GM21526 (cell line): ENCODE results near the gene ASIC3.

Experiments used
- ATAC-seq: cut with Tn5 transposase; IDR thresholded peaks from one replicate; pipeline ENCODE4 v1.9.1; 2021; ENCODE audit warnings: moderate library complexity; ENCODE audit not compliant: unreplicated experiment, low FRiP score

ASIC3 gene

DNA sequence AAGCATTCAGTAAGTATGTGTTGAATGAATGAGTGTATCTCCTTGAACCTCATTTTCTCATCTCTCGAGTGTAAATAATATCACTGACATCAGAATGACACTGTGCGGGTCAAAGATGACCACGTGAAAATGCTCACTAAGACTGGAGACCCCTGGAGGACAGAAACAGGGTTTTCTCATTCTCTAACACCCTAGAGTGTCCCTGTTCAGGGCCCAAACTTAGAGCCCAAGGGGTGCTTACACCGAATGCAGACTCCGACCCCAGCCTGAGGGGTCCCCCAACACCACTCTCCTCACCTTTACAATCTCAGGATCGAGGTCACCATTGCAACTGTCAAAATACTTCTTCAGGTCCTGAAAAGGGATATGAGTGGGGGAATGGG is 7.9 kb downstream of the ASIC3 start:
- no peak for ATAC-seq

DNA sequence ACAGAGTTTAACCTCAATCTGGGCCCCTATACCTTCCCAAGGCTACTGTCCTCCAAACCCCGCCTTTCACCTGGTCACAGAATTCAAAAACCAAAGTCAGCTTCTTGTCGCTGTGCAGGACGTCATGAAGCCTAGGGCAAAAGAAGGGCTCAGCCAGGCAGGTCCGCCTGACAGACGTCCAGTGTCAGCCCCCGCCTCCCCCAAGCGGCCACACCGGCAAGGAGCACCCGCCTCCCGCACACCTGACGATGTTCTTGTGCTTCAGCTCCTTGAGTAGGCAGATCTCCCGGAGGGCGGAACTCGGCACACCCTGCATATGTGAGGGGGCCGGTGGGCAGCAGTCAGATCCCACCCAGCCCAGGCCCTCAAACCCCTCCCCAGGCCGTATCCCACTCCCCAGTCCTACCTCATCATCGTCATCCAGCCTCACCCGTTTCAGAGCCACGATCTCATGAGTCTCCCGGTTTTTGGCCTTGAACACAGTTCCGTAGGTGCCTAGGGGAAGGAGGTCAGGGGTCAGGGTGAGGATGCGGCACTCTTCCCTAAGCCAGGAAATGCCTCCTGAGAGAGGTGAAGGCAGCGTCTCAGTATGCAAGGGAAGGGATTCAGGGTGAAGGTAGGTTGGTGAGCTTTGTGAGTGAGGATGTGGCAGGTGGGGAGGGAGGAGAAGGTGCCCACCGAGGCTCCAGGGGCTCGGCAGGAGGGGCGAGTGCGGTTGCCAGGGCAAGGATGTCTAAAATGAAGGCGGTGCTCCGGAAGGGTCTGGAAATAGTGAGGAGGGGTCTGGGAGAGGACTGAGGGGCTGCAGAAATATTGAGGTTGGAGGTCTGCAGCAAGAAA is 8.6 kb downstream of the ASIC3 start:
- ATAC-seq: no peak

DNA sequence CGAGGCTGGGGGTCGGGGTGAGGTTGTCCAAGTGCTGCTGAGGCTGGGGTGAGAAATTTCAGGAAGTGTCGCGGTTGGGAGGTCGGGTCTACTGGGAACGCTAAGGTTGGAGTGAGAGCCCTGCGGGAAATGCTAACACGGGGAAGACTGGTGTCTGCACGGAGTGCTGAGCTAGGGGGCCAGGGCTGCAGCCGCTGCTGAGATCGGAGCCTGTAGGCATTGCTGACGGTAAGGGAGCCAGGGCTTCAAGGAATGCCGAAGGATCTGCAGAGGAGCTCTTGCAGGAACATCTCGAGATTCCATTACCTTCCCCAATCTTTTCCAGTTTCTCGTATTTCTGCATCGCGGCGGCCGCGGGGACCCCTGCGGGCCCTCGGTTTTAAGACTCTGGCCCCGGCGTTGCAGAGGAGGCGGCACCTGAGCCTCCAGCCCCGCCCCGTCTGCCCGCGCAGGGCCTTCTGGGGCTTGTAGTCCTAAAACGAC is 9.2 kb downstream of the ASIC3 start, which contains the start of gene CDK5:
CDK5 (minus strand) TSS at position 392 of the 483 bp plus-strand sequence; CDS start at position 343, 49 bp downstream.
- ATAC-seq: peak; percentile 16

DNA sequence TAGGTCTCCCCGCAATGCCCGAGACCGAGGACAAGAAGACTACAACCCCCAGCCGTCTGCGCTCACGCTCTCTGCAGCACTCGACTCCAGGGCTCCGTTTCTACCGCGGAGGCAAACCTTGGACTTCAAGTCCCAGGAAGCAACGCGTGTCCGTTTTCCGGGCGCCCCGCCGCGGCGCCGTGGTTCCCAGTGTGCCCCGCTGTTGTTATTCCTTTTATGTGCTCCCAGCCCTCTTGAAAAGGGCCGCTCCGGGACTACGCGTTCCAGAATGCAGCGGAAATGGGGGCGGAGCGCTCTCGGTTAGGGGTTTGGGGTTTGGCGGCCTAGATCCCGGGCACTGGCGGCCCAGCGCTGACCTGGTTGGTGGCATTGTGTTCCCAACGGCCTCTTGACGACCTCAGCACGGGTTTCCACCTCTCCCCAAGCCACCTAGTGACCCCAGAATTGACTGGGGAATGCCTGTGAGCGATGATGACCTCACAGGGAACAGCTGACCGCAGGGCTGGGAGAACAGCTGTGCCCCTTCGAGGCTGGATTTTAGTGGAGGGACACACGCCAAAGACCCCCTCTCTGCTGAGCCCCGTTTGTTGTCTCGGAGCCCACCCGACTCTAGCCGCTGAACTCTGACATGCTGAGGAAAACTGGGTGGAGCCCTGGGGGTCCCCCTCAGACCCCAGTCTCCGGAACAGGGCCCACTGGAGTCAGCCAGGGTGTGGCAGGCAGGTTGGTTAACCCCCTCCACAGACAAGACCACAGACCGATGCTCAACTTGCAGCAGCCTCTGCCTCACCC is 9.9 kb downstream of the ASIC3 start:
- peak; percentile 87 for ATAC-seq

DNA sequence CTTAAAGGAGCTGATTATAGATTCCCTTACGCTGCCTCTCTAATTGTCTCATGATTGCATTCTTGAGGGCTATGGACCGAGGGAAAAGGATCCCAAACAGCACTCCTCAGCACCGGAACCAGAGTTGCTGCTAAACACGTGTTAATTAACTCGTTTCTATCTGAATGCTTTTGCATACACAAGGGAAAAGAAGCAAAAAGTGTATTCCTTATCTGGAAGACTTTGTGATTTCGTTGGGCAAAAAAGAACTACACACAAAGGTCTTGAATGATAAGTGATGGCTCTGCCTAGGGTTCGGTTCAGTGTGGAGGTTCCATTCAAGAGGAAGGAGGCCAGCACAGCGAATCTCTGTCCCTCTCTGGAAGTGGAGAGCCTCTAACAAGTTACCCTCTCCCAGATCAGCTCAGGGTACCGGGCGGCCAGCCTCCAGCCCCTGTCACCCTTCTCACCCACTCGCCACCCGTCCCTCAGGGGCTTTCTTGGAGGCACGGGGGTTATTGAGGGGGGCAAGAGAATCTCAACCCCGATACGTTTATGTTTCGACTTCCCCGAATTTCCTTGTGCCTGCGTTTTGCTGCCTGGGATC is 10.5 kb downstream of the ASIC3 start:
- ATAC-seq: no peak

DNA sequence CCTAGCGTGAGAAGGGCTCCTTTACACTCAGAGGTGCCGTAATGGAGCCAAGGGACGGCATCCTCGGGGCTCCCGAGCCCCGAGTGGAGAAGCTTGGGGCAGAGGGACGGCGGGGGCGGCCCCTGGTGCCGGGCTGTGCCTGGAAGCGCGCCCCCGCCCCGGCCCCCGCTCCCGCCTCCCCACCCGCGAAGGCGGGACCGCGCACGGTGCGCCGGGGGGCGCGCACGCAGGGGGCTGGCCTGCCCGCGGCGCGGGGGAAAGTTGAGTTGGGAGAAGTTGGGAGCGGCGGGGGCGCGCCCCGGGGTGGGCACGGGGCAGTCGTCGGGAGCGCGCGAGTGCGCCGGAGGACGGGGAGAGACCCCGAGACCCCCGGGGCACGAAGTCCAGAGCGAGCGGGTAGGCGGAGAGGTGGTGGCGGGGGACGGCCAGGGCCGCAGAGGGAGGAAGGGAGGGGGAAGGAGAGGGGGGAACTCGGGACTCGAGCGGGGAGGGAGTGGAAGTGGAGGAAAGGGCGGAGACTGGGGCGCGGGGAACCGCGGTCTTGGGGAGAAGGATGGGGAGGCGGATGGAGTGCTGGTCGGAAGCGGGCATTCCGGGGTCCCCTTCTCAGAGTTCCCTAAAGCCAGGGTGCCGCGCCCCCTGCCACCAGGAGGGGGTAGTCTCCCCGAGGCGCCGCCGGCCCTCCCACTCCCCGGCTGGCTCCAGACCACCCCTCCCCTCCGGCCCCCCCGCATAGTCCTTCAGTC is 11.2 kb downstream of the ASIC3 start, which contains the start of gene SLC4A2:
SLC4A2 (plus strand) TSS at position 223 of the 746 bp plus-strand sequence. CDS start 2,399 bp downstream, outside the sequence.
- ATAC-seq: peak; percentile 29

DNA sequence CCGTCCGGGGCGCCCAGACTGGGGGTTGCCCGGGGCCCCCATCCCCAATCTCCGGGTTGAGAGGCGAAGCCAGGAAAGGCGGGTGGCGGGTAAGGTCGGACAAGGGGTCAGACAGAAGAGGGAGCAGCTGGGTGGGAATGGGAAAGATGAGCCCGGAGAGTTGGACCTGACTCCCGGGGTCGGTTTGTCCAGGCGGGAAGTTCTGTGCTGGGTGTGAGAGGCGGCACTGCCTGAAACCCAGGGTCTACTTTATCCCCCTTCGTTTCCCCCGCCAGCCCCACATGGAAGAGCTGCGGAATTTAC is 11.7 kb downstream of the ASIC3 start:
- no peak for ATAC-seq

DNA sequence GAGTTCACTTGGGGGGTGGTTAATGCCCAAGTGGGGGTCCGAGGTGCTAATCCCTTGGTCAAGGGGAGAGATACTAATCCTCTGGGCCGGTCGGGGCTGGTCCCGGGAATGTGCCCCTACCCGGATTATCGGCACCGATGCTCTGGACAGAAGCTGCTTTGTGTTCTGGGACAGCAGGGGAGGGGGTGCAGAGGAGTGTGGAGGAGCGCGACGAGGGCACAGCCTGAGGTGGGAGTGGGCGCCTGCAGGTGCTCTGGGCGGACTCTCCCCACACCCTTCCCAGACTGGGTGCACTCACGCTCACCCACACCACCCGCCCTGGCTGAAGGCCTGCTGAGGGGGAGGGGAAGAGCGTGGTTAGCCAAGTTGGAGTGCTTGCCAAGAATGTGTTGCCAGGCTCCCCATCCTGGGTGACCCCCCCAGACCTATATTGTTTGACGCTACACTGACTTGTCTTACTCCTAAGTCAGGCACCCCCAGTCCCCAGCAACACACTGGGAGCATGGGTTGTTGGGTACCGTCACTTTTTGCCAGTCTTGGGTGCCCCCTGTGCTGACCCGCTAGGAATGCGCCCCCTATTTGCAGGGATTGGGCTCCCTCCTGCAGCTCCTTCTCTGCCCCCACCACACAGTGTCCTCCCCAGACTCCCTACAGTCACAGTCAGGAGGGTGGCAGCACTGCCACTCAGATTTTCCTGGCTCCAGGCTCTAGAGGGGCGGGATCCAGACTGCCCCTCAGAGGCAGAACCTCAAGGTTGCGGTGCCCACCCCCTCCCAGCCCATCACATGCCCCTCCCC is 12.3 kb downstream of the ASIC3 start:
- ATAC-seq: no peak

DNA sequence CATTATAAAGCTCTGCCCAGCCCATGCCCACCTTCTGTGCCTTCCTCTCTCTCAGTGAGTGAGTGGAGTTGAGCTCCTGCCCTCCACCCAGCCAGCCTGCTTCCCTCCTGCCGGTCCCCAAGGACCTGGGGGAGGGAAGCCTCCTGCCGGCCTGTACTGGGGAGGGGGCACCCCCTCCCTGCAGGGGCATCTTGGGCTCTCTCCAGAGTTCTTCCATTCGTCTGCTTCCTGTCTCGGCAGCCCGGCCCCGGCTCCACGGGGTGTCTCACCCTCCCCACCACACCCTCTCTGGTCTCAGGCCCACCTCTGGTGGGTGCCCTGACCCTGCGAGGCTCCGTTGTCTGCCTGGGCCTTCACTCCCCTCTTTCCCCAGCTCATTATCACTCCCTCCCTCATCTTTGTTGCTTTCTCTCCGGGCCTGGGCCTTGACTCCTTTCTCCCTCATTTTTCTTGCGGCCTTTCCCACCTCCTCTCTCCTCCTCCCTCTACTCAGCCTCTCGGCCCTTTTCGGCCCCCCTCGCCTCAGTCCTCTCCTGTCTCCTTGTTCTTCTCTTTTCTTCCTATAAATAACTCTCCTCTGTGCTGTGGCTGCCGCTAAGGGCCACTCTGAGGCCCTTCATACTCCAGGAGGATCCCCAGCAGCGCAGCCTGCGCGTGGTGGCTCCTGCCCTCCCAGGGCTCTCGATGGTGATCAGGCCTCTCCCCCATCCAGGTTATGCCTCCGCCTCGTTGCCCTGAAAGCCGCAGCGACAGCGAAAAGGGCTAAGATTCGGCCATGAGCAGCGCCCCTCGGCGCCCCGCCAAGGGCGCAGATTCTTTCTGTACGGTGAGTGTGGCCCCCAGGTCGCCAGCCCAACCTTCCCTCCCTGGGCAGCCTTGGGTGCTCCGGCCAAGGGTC is 13.1 kb downstream of the ASIC3 start:
- no peak for ATAC-seq

DNA sequence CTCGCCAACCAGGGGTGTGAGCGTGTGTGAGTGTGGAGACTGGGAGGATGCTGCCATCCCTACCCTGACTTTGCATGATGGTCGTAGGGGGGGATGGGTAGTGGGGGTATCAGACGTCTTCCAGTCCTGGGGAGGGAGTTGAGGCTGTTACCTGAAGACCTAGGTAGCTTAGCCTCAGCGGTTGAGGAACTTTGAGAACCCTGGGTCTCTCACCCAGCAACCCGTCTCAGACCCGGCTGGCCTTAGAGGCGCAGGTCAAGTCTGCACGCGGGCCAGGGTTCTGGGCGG is 13.7 kb downstream of the ASIC3 start:
- no peak for ATAC-seq

DNA sequence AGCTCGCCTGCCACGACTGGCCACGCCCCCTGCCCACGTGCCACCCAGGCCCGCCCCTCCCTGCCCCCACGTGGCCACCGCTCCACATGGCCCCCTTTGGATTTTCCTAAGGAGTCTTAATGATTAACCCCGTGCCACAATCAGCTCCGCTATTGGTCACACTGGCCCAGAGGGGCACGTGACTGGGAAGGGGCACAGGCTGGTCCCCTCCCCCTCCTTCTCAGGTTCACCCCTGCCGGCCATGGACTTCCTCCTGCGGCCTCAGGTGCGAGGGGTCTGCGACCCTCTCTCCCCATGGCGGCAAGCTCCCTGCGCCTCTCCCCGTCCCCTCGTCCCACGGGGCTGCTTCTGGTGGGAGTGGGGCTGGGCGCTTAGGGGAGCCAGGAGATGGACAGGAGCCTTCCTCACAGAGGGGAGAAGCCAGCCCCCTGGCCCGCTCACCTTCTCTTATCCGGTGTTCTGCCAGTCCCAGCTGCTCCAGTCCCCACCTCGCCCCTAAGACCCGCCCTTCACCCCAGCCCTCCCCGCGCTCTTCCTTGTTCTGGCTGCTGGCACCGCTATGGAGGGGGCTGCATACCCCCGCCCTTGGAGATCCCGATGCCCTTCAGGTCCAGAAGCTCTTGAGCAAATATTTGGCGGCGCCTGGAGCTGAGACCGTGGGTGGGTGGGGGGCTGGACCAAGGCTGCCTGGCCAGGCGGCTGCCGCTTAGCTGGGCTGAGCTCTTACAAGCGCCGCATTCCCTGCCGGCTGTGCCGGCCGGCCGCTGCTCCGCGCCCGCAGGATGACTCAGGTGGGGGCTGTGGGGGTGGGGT is 14.3 kb downstream of the ASIC3 start:
- no peak for ATAC-seq

DNA sequence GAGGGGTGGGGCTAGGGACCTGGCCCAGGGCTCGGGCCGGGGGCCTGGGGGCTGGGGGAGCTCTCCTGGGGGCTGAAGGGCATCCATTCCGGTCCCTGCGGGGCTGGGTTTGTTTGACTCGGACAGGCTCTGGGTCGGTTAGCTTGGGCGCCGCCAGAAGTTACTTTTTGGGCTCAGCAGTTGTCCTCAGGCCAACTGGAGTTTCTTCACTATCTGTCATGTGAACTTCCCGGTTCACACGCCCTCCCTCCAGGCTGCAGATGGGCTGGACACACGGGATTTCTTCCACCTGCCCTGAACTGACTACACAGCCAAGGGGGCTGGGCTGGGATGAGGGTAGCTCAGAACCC is 14.9 kb downstream of the ASIC3 start:
- ATAC-seq: no peak

DNA sequence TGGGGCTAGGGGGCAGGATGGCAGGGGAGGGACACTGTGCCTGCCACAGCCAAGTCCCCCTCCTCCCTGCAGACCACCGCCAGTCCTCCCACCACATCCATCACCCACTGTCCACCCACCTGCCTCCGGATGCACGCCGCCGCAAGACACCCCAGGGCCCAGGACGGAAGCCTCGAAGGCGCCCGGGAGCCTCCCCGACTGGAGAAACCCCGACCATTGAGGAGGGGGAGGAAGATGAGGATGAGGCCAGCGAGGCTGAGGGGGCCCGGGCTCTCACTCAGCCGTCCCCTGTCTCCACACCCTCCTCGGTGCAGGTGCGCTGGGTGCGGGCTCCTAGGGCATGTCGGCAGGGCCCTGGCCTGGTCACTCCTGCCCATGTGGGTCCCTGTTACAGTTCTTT is 16.1 kb downstream of the ASIC3 start:
- no peak for ATAC-seq

DNA sequence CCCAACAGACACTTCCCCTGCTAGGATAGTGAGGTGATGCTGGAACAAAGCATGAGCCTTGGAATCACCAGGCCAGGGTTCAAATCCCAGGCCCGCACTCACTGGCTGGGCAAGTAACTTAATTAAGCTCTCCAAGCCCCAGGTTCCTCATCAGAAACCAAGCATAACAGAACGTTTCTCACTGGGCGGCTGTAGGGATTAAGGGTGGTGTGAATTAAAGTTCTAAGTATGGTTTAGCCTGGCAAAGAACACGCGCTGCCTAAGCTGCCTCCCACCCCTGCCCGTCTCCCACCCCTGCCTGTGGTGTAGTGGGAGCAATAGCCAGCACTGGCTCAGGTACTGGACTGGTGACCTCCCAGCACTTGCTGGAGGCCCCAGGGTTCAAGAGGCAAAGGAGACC is 16.7 kb downstream of the ASIC3 start:
- ATAC-seq: no peak

DNA sequence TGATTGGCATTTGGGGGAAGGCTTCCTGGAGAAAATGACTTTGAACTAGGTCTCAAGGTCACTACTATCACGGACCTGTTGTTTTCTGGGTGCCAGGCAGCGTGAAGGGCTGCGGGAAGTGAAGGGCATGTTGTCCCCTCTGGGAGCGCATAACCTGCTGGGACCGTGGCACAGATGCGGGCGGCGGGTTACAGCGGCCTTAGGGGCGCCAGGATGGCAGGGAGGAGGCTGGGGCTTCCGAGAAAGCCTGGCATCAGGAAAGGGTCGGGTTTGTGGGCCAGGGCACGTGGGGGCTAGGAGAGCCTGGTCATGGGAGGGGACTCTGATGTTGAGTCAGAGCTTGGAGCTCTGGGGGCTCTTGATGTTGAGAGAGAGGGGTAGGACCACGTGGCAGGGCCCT is 17.2 kb downstream of the ASIC3 start:
- ATAC-seq: no peak

DNA sequence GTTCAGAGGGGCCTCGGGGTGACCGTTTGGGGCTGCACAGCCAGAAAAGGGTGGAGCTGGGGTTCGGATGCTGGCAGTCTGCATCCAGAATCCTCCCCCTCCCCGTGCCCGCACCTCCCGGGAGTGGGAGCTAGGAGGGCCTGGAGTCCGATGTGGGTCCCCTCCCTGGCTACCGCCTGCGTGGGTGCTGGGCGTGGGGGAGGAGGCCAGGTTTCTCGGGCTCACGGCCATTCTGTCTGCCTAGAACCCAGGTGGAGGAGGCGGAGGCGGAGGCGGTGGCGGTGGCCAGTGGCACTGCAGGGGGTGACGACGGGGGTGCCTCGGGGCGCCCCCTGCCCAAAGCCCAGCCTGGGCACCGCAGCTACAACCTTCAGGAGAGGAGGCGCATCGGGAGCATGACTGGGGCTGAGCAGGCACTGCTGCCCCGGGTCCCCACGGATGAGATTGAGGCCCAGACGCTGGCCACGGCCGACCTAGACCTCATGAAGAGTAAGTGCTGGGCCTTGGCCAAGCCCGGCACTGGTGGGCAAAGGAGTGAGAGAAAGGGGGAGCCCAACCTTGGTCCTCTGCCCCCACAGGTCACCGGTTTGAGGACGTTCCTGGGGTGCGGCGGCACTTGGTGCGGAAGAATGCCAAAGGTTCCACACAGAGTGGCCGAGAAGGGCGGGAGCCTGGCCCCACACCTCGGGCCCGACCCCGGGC is 18.1 kb downstream of the ASIC3 start:
- no peak for ATAC-seq

DNA sequence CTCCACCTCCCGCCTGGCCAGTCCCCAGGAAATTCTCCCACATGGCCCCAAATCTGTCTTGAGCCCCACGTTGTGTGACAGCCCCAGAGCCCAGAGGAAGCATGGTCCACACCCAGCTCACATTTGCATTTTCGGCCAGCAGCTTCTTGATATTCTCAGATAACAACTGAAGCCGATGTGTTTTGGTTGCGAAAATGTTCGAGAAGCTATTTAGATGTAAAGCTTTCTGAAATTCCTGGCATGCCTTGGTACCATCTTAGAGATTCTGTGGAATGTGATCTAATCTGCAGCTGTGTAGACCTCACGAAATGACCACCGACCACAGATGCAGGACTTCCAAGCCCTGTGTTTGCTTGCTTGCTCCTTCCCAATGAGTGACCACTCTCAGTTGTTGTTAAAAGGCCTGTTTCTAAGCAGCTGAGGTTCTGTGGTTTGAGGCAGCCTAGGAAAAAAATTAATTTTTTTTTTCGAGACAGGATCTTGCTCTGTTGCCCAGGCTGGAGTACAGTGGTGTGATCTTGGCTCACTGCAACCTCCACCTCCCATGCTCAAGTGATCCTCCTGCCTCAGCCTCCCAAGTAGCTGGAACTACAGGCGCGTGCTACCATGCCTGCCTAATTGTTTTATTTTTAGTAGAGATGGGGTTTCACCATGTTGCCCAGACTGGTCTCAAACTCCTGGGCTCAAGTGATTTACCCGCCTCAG is 19.9 kb downstream of the ASIC3 start:
- ATAC-seq: no peak
